Endothelial cell of umbilical vein (primary cell): Measurements from ENCODE around the gene FRS3. TPM values are rescaled to one million over a fixed set of nuclear protein-coding genes. Genes with fewer than 3 reads are reported as not detected.

ENCODE experiments used
- BruUV-seq: library from RNA; stranded (reverse); fragments of 400-500 nt; replicated peaks from 2 replicates; lab custom pipeline; 2021; lab: Mats Ljungman, UMichigan
- CTCF ChIA-PET: fragments of 300-600, 350-600 bp; sonication (Branson Sonifier 250); formaldehyde crosslinking; loops from one replicate; lab custom pipeline; 2021; ENCODE audit warnings: antibody characterized with exemption, inconsistent platforms; lab: Charles Lee
- POLR2A ChIA-PET: fragments of 300-600, 350-600 bp; sonication (Branson Sonifier 250); formaldehyde crosslinking; loops from one replicate; lab custom pipeline; 2021; ENCODE audit warnings: antibody characterized with exemption, inconsistent platforms; lab: Charles Lee
- DNase-seq: peaks from one replicate; pipeline ENCODE4 v3.0.0-alpha.2; 2011; ENCODE audit warnings: low read depth, low spot score
- FAIRE-seq: peaks from 2 replicates; lab custom pipeline; 2011; peaks lifted over from hg19 to GRCh38; lab: Jason Lieb, UNC
- H2AFZ ChIP-seq: 2 replicates; pipeline ENCODE4 v1.6.0; 2012; ENCODE audit warnings: low read depth, low read length, control low read depth, inconsistent platforms
- H3K27ac ChIP-seq: 2 replicates; pipeline ENCODE4 v1.5.1; 2011; ENCODE audit warnings: low read depth, mild to moderate bottlenecking, control low read depth, low read length, moderate library complexity; ENCODE audit not compliant: insufficient read depth
- H3K27me3 ChIP-seq, 2 experiments: 2 replicates each; pipeline versions ENCODE4 v1.6.0 to v1.6.1; 2011; ENCODE audit warnings: low read length in 2 of 2, mixed read lengths in 1 of 2; ENCODE audit not compliant: control insufficient read depth in 2 of 2, insufficient read depth in 2 of 2
- H3K36me3 ChIP-seq, 2 experiments: 2 replicates in 1 of 2; 3 replicates in 1 of 2; pipeline ENCODE4 v1.5.1; 2011; ENCODE audit warnings: low read length in 2 of 2, mild to moderate bottlenecking in 1 of 2, moderate library complexity in 1 of 2; ENCODE audit not compliant: control insufficient read depth in 2 of 2, insufficient read depth in 2 of 2; ENCODE audit errors: extremely low read depth in 1 of 2
- H3K4me1 ChIP-seq: 3 replicates; pipeline ENCODE4 v1.5.1; 2011; ENCODE audit warnings: mild to moderate bottlenecking, low read length; ENCODE audit not compliant: control insufficient read depth, insufficient read depth; ENCODE audit errors: extremely low read depth
- H3K4me2 ChIP-seq: 2 replicates; pipeline ENCODE4 v1.6.1; 2011; ENCODE audit warnings: low read length, control low read depth, mixed read lengths; ENCODE audit not compliant: insufficient read depth
- H3K4me3 ChIP-seq, 3 experiments: fragments of 200-600 bp in 1 of 3; sonication (generic), shearing (Covaris generic) in 1 of 3; replicated peaks in 1 of 3; 2 replicates each; pipeline ENCODE4 v1.5.1; 2011 to 2016; ENCODE audit warnings: control low read depth in 3 of 3, low read length in 3 of 3, mild to moderate bottlenecking in 2 of 3, inconsistent platforms in 1 of 3, low read depth in 1 of 3, moderate library complexity in 1 of 3; ENCODE audit not compliant: insufficient read depth in 1 of 3
- H3K79me2 ChIP-seq: 2 replicates; pipeline ENCODE4 v1.6.0; 2012; ENCODE audit warnings: low read length, inconsistent platforms; ENCODE audit not compliant: control insufficient read depth, insufficient read depth
- H3K9ac ChIP-seq: replicated peaks from 2 replicates; pipeline ENCODE3; 2011; ENCODE audit warnings: low read length, control low read depth; ENCODE audit not compliant: insufficient read depth; ENCODE audit errors: extremely low read depth
- H3K9me1 ChIP-seq: replicated peaks from 3 replicates; pipeline ENCODE4 v1.6.0; 2011; ENCODE audit warnings: mild to moderate bottlenecking, low read length; ENCODE audit not compliant: control insufficient read depth, insufficient read depth; ENCODE audit errors: extremely low read depth
- H3K9me3 ChIP-seq: replicated peaks from 2 replicates; pipeline ENCODE4 v1.5.1; 2012; ENCODE audit warnings: low read length, inconsistent platforms; ENCODE audit not compliant: control insufficient read depth, insufficient read depth
- H4K20me1 ChIP-seq: replicated peaks from 2 replicates; pipeline ENCODE3; 2011; ENCODE audit warnings: mild to moderate bottlenecking, low read length; ENCODE audit not compliant: control insufficient read depth, insufficient read depth; ENCODE audit errors: extremely low read depth
- EZH2 ChIP-seq: IDR thresholded peaks from 2 replicates; pipeline ENCODE4 v1.6.1; 2012; ENCODE audit warnings: borderline replicate concordance, low read depth, mild to moderate bottlenecking, moderate library complexity, low read length, inconsistent platforms; ENCODE audit not compliant: severe bottlenecking
- FOS ChIP-seq: IDR thresholded peaks from 2 replicates; pipeline ENCODE4 v1.6.1; 2011; ENCODE audit warnings: mild to moderate bottlenecking, low read length, moderate library complexity, borderline replicate concordance; ENCODE audit not compliant: insufficient read depth
- GATA2 ChIP-seq: IDR thresholded peaks from 2 replicates; pipeline ENCODE4 v1.7.0; 2011; ENCODE audit warnings: low read depth, mild to moderate bottlenecking, moderate library complexity, mixed read lengths, low read length; ENCODE audit not compliant: insufficient read length, insufficient read depth
- JUN ChIP-seq: IDR thresholded peaks from 2 replicates; pipeline ENCODE4 v1.6.1; 2011; ENCODE audit warnings: borderline replicate concordance, low read depth; ENCODE audit not compliant: insufficient read length, insufficient read depth
- MYC ChIP-seq: IDR thresholded peaks from one replicate; pipeline ENCODE4 v1.6.1; 2011; ENCODE audit warnings: mild to moderate bottlenecking, low read depth, low read length
- POLR2A ChIP-seq: IDR thresholded peaks from 2 replicates; pipeline ENCODE4 v1.6.1; 2012; ENCODE audit warnings: low read depth, mild to moderate bottlenecking, control low read depth, low read length
- POLR2AphosphoS5 ChIP-seq: IDR thresholded peaks from 2 replicates; pipeline ENCODE4 v1.6.1; 2012; ENCODE audit warnings: low read depth, mild to moderate bottlenecking, control low read depth, low read length, moderate library complexity; ENCODE audit not compliant: insufficient read depth
- dilution Hi-C: fragments of 300-500 bp; cut with MboI; formaldehyde crosslinking; loops from one replicate; pipeline ENCODE4 v1.15.0; 2019; ENCODE audit warnings: low sequenced_read_pairs; ENCODE audit not compliant: extremely low pct_ligation_motif_present
- intact Hi-C: fragments of 100-400 bp; cut with micrococcal nuclease; formaldehyde crosslinking; loops from one replicate; pipeline ENCODE4 v1.10.0; 2022
- polyA plus RNA-seq, 4 experiments: library from polyadenylated mRNA; depleted of rRNA in 3 of 4; stranded (reverse) in 3 of 4; unstranded in 1 of 4; fragments of >200 nt; gene quantifications; 2 replicates each; pipeline versions ENCODE4 v1.2.1 to v1.2.3, GENCODE V29; 2011 to 2012; ENCODE audit warnings: missing spikeins in 1 of 4
- total RNA-seq: library from RNA; stranded (reverse); gene quantifications from 2 replicates; pipeline ENCODE4 v1.2.3, GENCODE V29; 2021
- TF ChIP-seq, protein P1 (sequence below): IDR thresholded peaks from 2 replicates; pipeline ENCODE4 v1.6.1; 2011; ENCODE audit not compliant: insufficient read depth, insufficient read length
- TF ChIP-seq, protein P2 (sequence below), 2 donors: IDR thresholded peaks; 1 replicate in 1 of 2; 2 replicates in 1 of 2; pipeline ENCODE4 v1.5.1; 2011; ENCODE audit warnings: low read length in 2 of 2, mild to moderate bottlenecking in 2 of 2, moderate library complexity in 2 of 2, control low read depth in 1 of 2, inconsistent platforms in 1 of 2, low read depth in 1 of 2; ENCODE audit not compliant: insufficient read depth in 1 of 2; ENCODE audit errors: extremely low read depth in 1 of 2

FRS3 gene
- total and polyA plus RNA-seq, 2 donors (not counting 3 experiments of a cell fraction or from before 2014, with no cell fraction given), result 5.2 to 5.3 TPM

DNA sequence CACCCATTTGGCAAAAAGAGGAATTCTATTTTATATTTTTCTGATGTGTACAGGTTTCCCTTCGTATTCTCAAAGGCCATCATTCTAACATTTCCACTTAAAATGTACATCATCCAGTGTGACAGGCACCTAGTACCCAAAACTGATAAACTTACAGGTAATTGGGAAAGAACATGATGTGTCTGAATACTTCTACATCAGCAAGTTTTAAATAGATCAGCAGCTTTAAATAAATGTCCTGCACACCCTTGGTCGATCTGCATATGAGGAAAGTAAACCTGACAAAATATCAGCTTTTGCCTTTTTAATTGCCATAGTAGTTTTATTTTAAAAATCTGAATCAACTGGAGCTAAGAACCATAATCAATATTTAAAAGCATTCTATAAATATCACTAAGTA, 34.3 kb upstream of the FRS3 start:
- FAIRE-seq, result no peak
- H2AFZ ChIP-seq, result no peak overlapping the region
- no peak for DNase-seq
- H3K4me3 ChIP-seq, result no peak overlapping the region
- H3K27me3 ChIP-seq, result no peaks in the 10 kb centered on the region
- POLR2A ChIA-PET, result no interaction called here
- intact Hi-C loops, result no loop called here
- BruUV-seq, result no TSS peak
- dilution Hi-C loops, result no loop called here
- CTCF ChIA-PET, result interaction anchor here (0.7 to 3.7 kb wide), 5 partner anchors 9 to 228 kb away, joined by 3 to 15 read pairs (median 5); partner anchors contain the start of genes BYSL and MED20
- no peaks in the 10 kb centered on the region for H3K9me3 ChIP-seq
- H3K27ac ChIP-seq, result no peak overlapping the region
- no peaks in the 10 kb centered on the region for H4K20me1 ChIP-seq
- H3K4me1 ChIP-seq, result peaks cover 3% of the 10 kb centered on the region
- H3K4me2 ChIP-seq, result no peak overlapping the region
- H3K79me2 ChIP-seq, result no peaks in the 10 kb centered on the region
- TF ChIP-seq EZH2, result no peak
- no peak for TF ChIP-seq GATA2
- no peak for TF ChIP-seq POLR2AphosphoS5
- TF ChIP-seq FOS, result no peak
- TF ChIP-seq, protein P1, sequence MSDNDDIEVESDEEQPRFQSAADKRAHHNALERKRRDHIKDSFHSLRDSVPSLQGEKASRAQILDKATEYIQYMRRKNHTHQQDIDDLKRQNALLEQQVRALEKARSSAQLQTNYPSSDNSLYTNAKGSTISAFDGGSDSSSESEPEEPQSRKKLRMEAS, result no peak
- no peak for TF ChIP-seq JUN
- TF ChIP-seq, protein P2, sequence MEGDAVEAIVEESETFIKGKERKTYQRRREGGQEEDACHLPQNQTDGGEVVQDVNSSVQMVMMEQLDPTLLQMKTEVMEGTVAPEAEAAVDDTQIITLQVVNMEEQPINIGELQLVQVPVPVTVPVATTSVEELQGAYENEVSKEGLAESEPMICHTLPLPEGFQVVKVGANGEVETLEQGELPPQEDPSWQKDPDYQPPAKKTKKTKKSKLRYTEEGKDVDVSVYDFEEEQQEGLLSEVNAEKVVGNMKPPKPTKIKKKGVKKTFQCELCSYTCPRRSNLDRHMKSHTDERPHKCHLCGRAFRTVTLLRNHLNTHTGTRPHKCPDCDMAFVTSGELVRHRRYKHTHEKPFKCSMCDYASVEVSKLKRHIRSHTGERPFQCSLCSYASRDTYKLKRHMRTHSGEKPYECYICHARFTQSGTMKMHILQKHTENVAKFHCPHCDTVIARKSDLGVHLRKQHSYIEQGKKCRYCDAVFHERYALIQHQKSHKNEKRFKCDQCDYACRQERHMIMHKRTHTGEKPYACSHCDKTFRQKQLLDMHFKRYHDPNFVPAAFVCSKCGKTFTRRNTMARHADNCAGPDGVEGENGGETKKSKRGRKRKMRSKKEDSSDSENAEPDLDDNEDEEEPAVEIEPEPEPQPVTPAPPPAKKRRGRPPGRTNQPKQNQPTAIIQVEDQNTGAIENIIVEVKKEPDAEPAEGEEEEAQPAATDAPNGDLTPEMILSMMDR (IDR thresholded peaks at IDR 0.05; ENCODE audit: extremely low read depth in 1 of 2, insufficient read depth in 1 of 2, low read depth in 1 of 2, low read length in 2 of 2), result no peak
- no peak for TF ChIP-seq POLR2A
- TF ChIP-seq MYC, result no peak
- H3K36me3 ChIP-seq, result no peaks in the 10 kb centered on the region
- H3K9me1 ChIP-seq, result no peaks in the 10 kb centered on the region
- no peak overlapping the region for H3K9ac ChIP-seq
